NB4 (cell line): ENCODE data around the gene KIRREL3.

Experiments used
- CTCF ChIP-seq: IDR thresholded peaks from one replicate; pipeline ENCODE4 v1.5.1; 2012; ENCODE audit warnings: low read depth, low read length
- MAX ChIP-seq: IDR thresholded peaks from 2 replicates; pipeline ENCODE4 v1.6.1; 2011; ENCODE audit warnings: low read depth, low read length
- POLR2A ChIP-seq: IDR thresholded peaks from 2 replicates; pipeline ENCODE4 v1.6.1; 2011; ENCODE audit warnings: mild to moderate bottlenecking; ENCODE audit not compliant: insufficient read length; ENCODE audit errors: extremely low read depth

GRCh38 chr11:126809514-126810289 lies 190.9 kb downstream of the KIRREL3 start:
- TF ChIP-seq CTCF, result no peak
- no peak for TF ChIP-seq MAX
- no peak for TF ChIP-seq POLR2A
